Subcutaneous abdominal adipose tissue (tissue), 5 donors: ENCODE results near the gene SIRPA.

Source experiments
- H3K27ac ChIP-seq: one replicate; pipeline ENCODE4 v1.7.0; 2013; ENCODE audit warnings: low read depth, mild to moderate bottlenecking, inconsistent platforms, low read length, moderate library complexity
- H3K27me3 ChIP-seq, 5 donors: one replicate each; pipeline ENCODE4 v1.7.0; 2013; ENCODE audit warnings: low read length in 5 of 5, inconsistent platforms in 1 of 5; ENCODE audit not compliant: control insufficient read depth in 5 of 5, insufficient read depth in 4 of 5
- H3K36me3 ChIP-seq, 5 donors: one replicate each; pipeline ENCODE4 v1.7.0; 2013; ENCODE audit warnings: low read length in 5 of 5; ENCODE audit not compliant: control insufficient read depth in 5 of 5, insufficient read depth in 5 of 5
- H3K4me1 ChIP-seq, 5 donors: one replicate each; pipeline ENCODE4 v1.7.0; 2013; ENCODE audit warnings: low read length in 5 of 5, mild to moderate bottlenecking in 3 of 5, moderate library complexity in 1 of 5; ENCODE audit not compliant: control insufficient read depth in 5 of 5, insufficient read depth in 5 of 5
- H3K4me3 ChIP-seq, 5 donors: one replicate each; pipeline ENCODE4 v1.7.0; 2013; ENCODE audit warnings: low read length in 5 of 5, low read depth in 1 of 5
- H3K9ac ChIP-seq, 5 donors: one replicate each; pipeline ENCODE4 v1.7.0; 2013; ENCODE audit warnings: low read length in 5 of 5, mild to moderate bottlenecking in 4 of 5, moderate library complexity in 3 of 5
- H3K9me3 ChIP-seq, 5 donors: one replicate each; pipeline ENCODE4 v1.7.0; 2013; ENCODE audit warnings: low read length in 5 of 5; ENCODE audit not compliant: control insufficient read depth in 5 of 5
- donor health status: healthy.
- donor health status: healthy.
- donor health status: healthy.
- donor health status: healthy.
- donor health status: healthy.

Gene SIRPA

DNA sequence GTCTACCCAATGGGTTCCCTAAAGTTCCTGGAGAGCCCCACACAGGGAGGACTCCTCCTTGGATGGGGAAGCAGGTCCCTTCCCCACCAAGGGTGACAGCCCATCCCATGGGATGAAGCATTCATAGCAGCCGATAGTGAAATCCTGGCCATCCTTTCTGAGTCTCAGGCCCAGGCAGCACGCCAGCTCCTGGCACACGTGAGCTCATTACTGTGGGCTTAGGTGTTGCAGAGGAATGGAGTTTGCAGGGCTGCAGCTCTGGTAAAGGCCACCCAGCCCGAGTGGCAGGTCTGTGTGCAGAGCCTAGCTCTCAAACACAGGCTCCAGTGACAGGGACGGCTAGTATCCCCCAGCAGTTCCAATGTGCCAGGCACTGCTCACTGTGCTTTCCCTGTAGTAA lies 31.0 kb downstream of the SIRPA start:
- Histone ChIP-seq H3K4me3 (no peak overlapping the region), H3K36me3 (peaks cover 0 to 89% (median 62%) of the 10 kb centered on the region in 5 donors), H3K9me3 (no peaks in the 10 kb centered on the region), H3K27me3 (no peaks in the 10 kb centered on the region), H3K27ac (no peak overlapping the region), H3K9ac (no peak overlapping the region), H3K4me1 (peaks cover 0 to 11% (median 0%) of the 10 kb centered on the region in 5 donors)

DNA sequence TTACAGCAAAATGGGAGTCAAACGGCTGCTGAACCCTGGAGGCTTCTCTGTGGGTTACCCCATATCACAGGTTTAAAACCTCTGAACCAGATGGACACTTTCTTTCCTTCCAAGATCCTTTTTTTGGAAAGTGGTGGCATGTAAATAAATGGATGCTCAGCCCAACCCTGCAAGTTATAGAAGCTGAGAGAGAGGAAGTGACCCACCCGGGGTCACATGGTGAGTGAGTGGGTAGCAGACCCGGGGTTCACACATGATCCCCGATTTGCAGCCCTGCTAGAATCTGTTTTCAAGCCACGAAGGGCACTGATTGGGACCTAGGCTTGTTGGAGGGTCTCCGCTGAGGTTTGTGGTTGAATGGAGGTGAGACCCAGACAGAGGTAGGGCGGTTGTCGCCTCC lies 32.0 kb downstream of the SIRPA start:
- peaks cover 0 to 11% (median 0%) of the 10 kb centered on the region in 5 donors for H3K4me1 ChIP-seq
- H3K27me3 ChIP-seq, result no peaks in the 10 kb centered on the region
- H3K4me3 ChIP-seq, result no peak overlapping the region
- H3K36me3 ChIP-seq, result peaks cover 0 to 93% (median 66%) of the 10 kb centered on the region in 5 donors
- H3K9me3 ChIP-seq, result no peaks in the 10 kb centered on the region
- no peak overlapping the region for H3K27ac ChIP-seq
- no peak overlapping the region for H3K9ac ChIP-seq

DNA sequence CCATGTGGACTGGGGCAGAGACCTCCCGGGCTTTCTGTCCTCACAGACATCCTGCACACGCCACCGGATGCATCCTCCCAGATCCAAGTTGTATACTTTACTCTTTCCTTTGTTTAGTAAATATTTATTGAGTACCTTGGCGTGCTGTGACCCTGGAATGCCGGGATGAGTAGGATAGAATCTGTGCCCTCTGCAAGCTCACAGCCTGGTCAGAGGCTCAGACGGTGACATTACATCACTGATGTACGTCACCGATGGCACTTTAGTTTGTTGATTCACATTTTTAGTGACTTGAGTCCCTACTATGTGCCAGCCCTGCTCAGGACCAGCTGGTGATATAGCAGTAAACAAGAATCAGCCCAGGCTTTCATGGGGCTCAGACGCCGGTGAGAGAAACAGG lies 32.9 kb downstream of the SIRPA start:
- no peak overlapping the region for H3K9ac ChIP-seq
- no peaks in the 10 kb centered on the region for H3K27me3 ChIP-seq
- peaks cover 0 to 87% (median 58%) of the 10 kb centered on the region in 5 donors for H3K36me3 ChIP-seq

DNA sequence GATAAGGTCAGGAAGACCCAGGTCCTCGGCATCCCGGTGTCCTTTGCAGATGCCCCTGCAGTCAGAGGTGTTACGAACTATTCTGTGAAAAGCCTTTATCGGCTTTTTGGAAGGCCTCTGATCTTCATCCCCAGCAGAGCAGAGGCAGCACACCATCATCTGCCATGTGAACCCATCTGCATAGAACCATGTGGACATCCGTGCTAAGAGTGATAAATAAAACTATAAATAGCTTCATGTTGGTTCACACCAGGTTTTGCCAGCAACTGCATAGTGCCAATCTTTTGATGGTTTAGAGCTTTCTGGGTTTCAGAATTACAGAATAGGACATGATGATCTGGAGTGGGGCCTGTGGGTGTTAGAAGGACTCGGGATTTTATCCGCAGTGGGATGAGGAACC lies 33.6 kb downstream of the SIRPA start:
- H3K27me3 ChIP-seq, result no peaks in the 10 kb centered on the region
- H3K36me3 ChIP-seq, result peaks cover 0 to 81% (median 52%) of the 10 kb centered on the region in 5 donors
- peaks cover 0 to 18% (median 9%) of the 10 kb centered on the region in 5 donors for H3K4me1 ChIP-seq
- H3K9me3 ChIP-seq, result no peaks in the 10 kb centered on the region
- no peak overlapping the region for H3K27ac ChIP-seq
- no peak overlapping the region for H3K4me3 ChIP-seq
- H3K9ac ChIP-seq, result no peak overlapping the region

More for the DNA sequence above, 32.9 kb downstream of the SIRPA start:
- H3K9me3 ChIP-seq, result no peaks in the 10 kb centered on the region
- no peak overlapping the region for H3K4me3 ChIP-seq
- H3K4me1 ChIP-seq, result peaks cover 0 to 12% (median 3%) of the 10 kb centered on the region in 5 donors
- no peak overlapping the region for H3K27ac ChIP-seq

DNA sequence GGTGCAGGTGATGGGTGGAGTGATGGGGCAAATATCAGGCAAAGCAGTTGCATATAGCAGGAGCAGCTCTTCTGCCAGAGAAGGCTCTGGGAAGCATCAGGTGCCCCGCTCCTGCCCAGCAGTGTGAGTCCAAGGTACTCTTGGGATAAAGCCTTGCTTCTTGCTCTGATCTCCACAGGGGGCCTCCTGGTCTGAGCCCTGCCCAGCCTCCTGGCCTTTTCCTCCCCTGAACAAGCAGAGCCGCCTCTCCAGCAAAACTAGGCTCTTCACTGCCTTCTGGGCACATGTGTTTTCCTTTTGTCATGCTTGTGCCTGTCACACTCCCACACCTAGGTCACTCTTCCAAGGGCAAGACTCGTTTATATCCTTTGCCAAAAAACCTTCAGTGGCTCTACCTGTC lies 34.3 kb downstream of the SIRPA start:
- no peak overlapping the region for H3K4me3 ChIP-seq
- H3K27ac ChIP-seq, result no peak overlapping the region
- H3K36me3 ChIP-seq, result peaks cover 0 to 74% (median 45%) of the 10 kb centered on the region in 5 donors
- no peaks in the 10 kb centered on the region for H3K9me3 ChIP-seq
- no peak overlapping the region for H3K9ac ChIP-seq
- peaks cover 2 to 22% (median 9%) of the 10 kb centered on the region in 5 donors for H3K4me1 ChIP-seq
- no peaks in the 10 kb centered on the region for H3K27me3 ChIP-seq

DNA sequence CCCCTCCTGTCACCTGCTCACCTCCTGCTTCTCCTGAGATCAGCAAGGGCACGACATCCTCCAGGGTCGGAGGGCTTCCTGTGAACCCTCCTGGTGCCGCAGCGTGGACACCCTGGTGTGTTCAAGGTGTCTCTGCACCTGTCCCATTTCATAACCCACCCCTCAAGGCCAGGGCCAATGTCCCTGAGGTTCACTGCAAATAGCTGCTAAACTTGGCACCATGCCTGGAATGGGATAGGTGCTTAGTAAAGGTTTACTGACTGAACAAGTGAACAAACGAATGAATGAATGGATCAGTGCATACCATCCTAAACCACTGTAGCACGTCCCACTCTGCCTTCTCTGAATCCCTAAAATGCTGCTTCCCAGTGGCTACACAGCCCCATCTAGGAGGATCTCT lies 35.0 kb downstream of the SIRPA start:
- H3K9ac ChIP-seq, result no peak overlapping the region
- no peak overlapping the region for H3K4me3 ChIP-seq
- H3K4me1 ChIP-seq, result peaks cover 2 to 29% (median 12%) of the 10 kb centered on the region in 5 donors
- peaks cover 0 to 74% (median 38%) of the 10 kb centered on the region in 5 donors for H3K36me3 ChIP-seq
- H3K9me3 ChIP-seq, result no peaks in the 10 kb centered on the region
- H3K27me3 ChIP-seq, result no peaks in the 10 kb centered on the region
- H3K27ac ChIP-seq, result no peak overlapping the region

DNA sequence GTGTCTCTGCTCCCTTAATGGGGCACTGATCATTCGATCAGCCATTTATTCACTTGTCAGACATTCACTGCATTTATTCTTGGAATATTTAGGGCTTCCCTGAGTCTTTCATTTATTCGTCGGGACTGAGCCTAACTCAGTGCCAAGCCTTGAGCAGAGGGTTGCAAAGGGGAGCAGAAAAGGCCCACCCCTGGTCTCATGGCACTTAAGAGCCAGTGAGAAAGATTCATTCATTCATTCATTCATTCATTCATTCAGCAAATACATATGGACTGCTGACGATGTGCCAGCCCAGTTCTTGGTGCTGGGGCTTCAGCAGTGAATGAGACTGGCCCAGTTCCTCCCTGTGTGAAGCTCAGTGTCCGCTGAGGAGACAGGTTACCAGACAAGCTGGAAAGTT lies 36.6 kb downstream of the SIRPA start:
- H3K36me3 ChIP-seq, result peaks cover 0 to 75% (median 43%) of the 10 kb centered on the region in 5 donors

DNA sequence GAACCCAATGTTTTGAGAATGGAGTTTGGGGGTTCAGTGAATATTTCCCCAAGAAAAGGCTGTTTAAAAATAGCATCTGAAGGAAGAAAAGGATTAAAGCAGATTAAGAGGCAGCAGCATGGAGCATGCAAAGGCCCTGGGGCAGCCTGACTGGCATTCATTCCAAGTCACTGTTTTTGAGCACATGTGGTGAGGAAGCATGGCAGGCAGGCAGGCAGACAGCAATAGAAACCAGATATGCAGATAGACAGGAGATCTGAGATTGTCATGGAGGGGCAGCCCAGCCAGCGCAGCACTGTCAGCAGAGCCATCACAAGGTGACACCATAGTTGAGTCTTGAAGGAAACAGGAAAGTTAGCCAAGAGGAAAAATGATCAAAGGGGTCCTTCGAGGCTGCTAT lies 37.8 kb downstream of the SIRPA start:
- Histone ChIP-seq H3K36me3 (peaks cover 0 to 73% (median 46%) of the 10 kb centered on the region in 5 donors), H3K4me3 (no peak overlapping the region), H3K9me3 (no peaks in the 10 kb centered on the region), H3K27ac (no peak overlapping the region), H3K9ac (no peak overlapping the region), H3K4me1 (peaks cover 5 to 32% (median 14%) of the 10 kb centered on the region in 5 donors), H3K27me3 (no peaks in the 10 kb centered on the region)

More for the DNA sequence above, 36.6 kb downstream of the SIRPA start:
- Histone ChIP-seq H3K4me1 (peaks cover 5 to 37% (median 18%) of the 10 kb centered on the region in 5 donors), H3K27me3 (no peaks in the 10 kb centered on the region), H3K27ac (no peak overlapping the region), H3K4me3 (no peak overlapping the region), H3K9me3 (no peaks in the 10 kb centered on the region), H3K9ac (no peak overlapping the region)

DNA sequence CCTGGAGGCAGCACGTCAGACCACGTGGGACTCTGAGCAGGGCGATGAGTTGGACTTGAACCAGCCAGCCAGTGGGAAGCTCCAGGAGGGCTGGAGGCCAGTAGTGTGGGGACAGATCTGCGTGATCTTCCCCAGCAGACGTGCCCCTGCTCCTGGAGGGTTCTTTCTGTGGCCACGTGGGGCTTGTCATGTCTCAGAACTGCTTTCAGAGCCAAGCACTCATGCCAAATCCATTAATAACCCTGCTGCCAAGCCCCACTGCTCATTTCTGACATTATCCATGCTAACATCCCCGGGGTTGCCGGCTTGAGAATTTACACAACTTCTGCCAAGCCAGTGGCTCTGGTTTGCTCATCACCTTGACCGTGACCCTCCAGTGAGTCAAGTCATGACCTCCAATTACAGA lies 38.3 kb downstream of the SIRPA start:
- H3K4me1 ChIP-seq, result peaks cover 5 to 37% (median 15%) of the 10 kb centered on the region in 5 donors
- peaks cover 0 to 73% (median 44%) of the 10 kb centered on the region in 5 donors for H3K36me3 ChIP-seq
- H3K27ac ChIP-seq, result peak overlapping the region; percentile 67
- no peaks in the 10 kb centered on the region for H3K27me3 ChIP-seq
- H3K4me3 ChIP-seq, result no peak overlapping the region
- H3K9ac ChIP-seq, result no peak overlapping the region
- no peaks in the 10 kb centered on the region for H3K9me3 ChIP-seq

DNA sequence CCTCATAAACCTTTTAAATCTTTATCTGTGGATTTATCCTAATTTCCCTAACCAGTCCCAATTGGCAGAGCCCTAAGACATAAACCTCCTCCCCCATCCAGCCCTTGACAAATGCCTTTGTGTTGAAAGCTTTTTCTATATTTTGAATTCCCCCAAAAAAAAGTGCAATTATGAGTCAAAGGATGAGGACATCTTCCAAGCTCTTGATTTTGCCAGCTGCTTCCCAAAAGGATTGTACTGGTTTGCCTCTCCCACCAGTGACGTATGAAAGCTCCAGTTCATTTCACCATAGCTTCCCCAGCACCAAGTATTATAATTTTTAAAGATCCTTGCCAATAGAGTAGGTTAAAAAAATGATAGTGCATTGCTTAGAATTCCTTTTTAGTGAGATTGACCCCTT lies 38.9 kb downstream of the SIRPA start:
- Histone ChIP-seq H3K27me3 (no peaks in the 10 kb centered on the region), H3K27ac (peak overlapping the region; percentile 67), H3K9ac (peak overlapping the region in 2 of 5 donors; percentile 5 to 19), H3K4me3 (no peak overlapping the region), H3K4me1 (peaks cover 5 to 44% (median 21%) of the 10 kb centered on the region in 5 donors), H3K36me3 (peaks cover 0 to 73% (median 44%) of the 10 kb centered on the region in 5 donors), H3K9me3 (no peaks in the 10 kb centered on the region)
